Tibial nerve (tissue), 4 donors: ENCODE results near the gene CRELD1. TPM values are rescaled to one million over a fixed set of nuclear protein-coding genes. Genes with fewer than 3 reads are reported as not detected.

ENCODE experiments used
- DNase-seq, 2 donors: peaks; one replicate each; pipeline ENCODE4 v3.0.0-alpha.2; 2019; ENCODE audit warnings: low spot score in 2 of 2
- H3K27ac ChIP-seq, 4 donors: fragments of 200-600 bp; sonication (generic) in 3 of 4; one replicate each; pipeline ENCODE4 v1.5.1; 2017 to 2019; ENCODE audit warnings: mild to moderate bottlenecking in 1 of 4
- H3K27me3 ChIP-seq, 2 donors: fragments of 200-600 bp; sonication (generic) in 1 of 2; one replicate each; pipeline versions ENCODE4 v1.5.1 to v1.6.0; 2017 to 2019
- H3K36me3 ChIP-seq, 3 donors: fragments of 200-600 bp; sonication (generic); one replicate each; pipeline ENCODE4 v1.5.1; 2018 to 2019
- H3K4me1 ChIP-seq, 4 donors: fragments of 200-600 bp; sonication (generic) in 3 of 4; one replicate each; pipeline ENCODE4 v1.5.1; 2017 to 2019
- H3K4me3 ChIP-seq, 4 donors: fragments of 200-600 bp; sonication (generic) in 3 of 4; one replicate each; pipeline ENCODE4 v1.5.1; 2017 to 2019; ENCODE audit warnings: mild to moderate bottlenecking in 1 of 4, moderate library complexity in 1 of 4
- H3K9me3 ChIP-seq, 4 donors: fragments of 200-600 bp; sonication (generic) in 3 of 4; one replicate each; pipeline ENCODE4 v1.5.1; 2017 to 2019
- CTCF ChIP-seq, 5 experiments: fragments of 200-600 bp in 3 of 5; fragments of 450-650 bp in 2 of 5; sonication (generic) in 3 of 5; IDR thresholded peaks; one replicate each; pipeline ENCODE4 v1.5.1; 2016 to 2019; ENCODE audit warnings: antibody characterized with exemption in 5 of 5, mild to moderate bottlenecking in 3 of 5, moderate library complexity in 2 of 5
- EP300 ChIP-seq, 2 donors: sonication (generic); formaldehyde crosslinking; IDR thresholded peaks; one replicate each; pipeline ENCODE4 v1.6.1; 2017; ENCODE audit warnings: antibody characterized with exemption in 2 of 2, mild to moderate bottlenecking in 1 of 2
- POLR2A ChIP-seq, 2 donors: fragments of 450-650 bp; IDR thresholded peaks; one replicate each; pipeline ENCODE4 v1.6.1; 2017; ENCODE audit warnings: antibody characterized with exemption in 2 of 2, mild to moderate bottlenecking in 2 of 2, moderate library complexity in 2 of 2
- WGBS, 2 donors: methylation state at CpG; one replicate each; pipeline ENCODE4 v1.1.5; 2018; 5-methylcytosine and 5-hydroxymethylcytosine counted together
- total RNA-seq, 4 donors: library from RNA; depleted of rRNA; stranded (reverse); fragments of >200 nt; gene quantifications; one replicate each; pipeline ENCODE4 v1.1.0, GENCODE V29; 2016

CRELD1 gene
- total RNA-seq, 4 donors from 2014 or later = 18.2 to 54.9 (median 27.5) TPM

DNA sequence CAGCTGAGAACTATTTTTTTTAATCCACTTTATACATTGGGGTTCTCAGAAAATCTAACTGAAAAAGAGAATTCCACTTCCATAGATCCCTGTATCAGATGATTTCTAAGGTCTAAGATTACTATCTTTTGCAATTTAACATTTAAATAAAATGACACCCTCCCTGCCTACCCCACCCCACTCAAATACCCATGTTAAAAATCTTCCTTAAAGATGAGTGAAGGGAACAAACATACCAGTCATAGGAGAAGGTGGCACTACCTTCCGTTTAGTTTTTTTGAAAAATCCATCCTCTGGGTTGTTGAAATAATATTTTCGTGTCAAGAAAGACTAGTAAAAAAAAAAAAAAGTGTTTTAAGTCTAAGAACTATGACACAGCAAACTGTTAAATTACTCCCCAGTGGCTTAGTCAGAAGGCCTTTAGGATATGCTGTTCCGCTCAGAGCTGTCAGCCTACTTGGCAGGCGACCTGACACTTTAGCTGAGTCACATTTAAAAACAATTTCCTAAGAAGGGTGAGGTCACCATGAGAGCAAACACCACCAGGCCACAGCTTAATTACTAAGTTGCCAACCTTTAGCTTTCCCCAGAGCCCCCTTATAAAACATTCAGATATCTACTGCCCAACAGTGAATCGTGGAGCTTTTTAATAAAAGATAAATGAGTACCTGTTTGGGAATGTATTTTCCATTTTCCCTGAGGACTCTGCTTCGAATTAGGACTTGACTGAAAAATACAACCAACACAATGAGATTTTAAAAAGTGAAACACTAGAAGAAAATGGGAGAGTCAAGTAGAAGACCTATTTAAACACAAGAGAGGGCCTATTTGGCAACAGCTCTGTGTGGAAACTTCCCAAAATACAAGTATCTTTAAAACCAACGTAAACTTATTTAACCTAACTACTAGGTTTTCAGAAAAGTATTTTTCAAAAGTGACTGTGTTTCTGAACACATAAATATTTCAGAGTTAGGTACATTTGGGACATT lies 43.4 kb downstream of the CRELD1 start:
- H3K36me3 ChIP-seq = peaks cover 2 to 76% (median 18%) of the 10 kb centered on the region in 3 donors
- H3K9me3 ChIP-seq = no peaks in the 10 kb centered on the region
- H3K27ac ChIP-seq = peak overlapping the region; percentile 23 to 73 (median 56)
- H3K4me1 ChIP-seq = peaks cover 0 to 18% (median 4%) of the 10 kb centered on the region in 4 donors
- TF ChIP-seq EP300 (IDR thresholded peaks at IDR 0.05) (peak; percentile 51 to 87), CTCF (IDR thresholded peaks at IDR 0.05) (no peak)
- H3K4me3 ChIP-seq = no peak overlapping the region
- peak; percentile 47 to 79 for DNase-seq
- no peaks in the 10 kb centered on the region for H3K27me3 ChIP-seq
- WGBS, 2 donors = 41 to 49% methylated on average over 7 of the region's 7 CpGs

- 81 to 82% methylated on average over 8 of the region's 8 CpGs for WGBS, 2 donors
- Histone ChIP-seq H3K9me3 (no peaks in the 10 kb centered on the region), H3K27ac (no peak overlapping the region), H3K4me3 (no peak overlapping the region), H3K27me3 (no peaks in the 10 kb centered on the region), H3K36me3 (peaks cover 0 to 72% (median 5%) of the 10 kb centered on the region in 3 donors), H3K4me1 (peaks cover 0 to 22% (median 4%) of the 10 kb centered on the region in 4 donors)
- TF ChIP-seq CTCF (IDR thresholded peaks at IDR 0.05) = no peak
- no peak for TF ChIP-seq POLR2A (IDR thresholded peaks at IDR 0.05)
- no peak for TF ChIP-seq EP300 (IDR thresholded peaks at IDR 0.05)
- DNase-seq = no peak
Observed at GRCh38 chr3:9978710-9979305, 45.2 kb downstream of the CRELD1 start.

DNA sequence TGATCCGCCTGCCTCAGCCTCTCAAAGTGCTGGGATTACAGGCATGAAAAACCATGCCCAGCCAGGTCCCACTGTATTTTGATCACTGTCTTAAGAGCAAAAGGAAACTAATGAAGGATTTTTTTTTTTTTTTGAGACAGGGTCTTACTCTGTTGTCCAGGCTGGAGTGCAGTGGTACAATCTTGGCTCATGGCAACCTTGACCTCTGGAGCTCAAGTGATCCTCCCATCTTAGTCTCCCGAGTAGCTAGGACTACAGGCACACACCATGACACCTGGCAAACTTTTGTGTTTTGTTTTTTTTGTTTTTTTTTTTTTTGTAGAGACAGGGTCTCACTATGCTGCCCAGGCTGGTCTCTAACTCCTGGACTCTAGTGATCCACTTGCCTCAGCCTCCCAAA lies 46.6 kb downstream of the CRELD1 start:
- H3K27me3 ChIP-seq = no peaks in the 10 kb centered on the region
- no peak overlapping the region for H3K4me3 ChIP-seq
- DNase-seq = no peak
- TF ChIP-seq EP300 (IDR thresholded peaks at IDR 0.05) = no peak
- no peak for TF ChIP-seq CTCF (IDR thresholded peaks at IDR 0.05)
- no peak for TF ChIP-seq POLR2A (IDR thresholded peaks at IDR 0.05)
- H3K27ac ChIP-seq = no peak overlapping the region
- H3K4me1 ChIP-seq = peaks cover 0 to 31% (median 6%) of the 10 kb centered on the region in 4 donors
- H3K36me3 ChIP-seq = peaks cover 0 to 66% (median 0%) of the 10 kb centered on the region in 3 donors
- no peaks in the 10 kb centered on the region for H3K9me3 ChIP-seq
- WGBS, 2 donors = 85 to 94% methylated on average over 2 of the region's 2 CpGs

- 0 to 1% methylated on average over 17 of the region's 17 CpGs for WGBS, 2 donors
- Histone ChIP-seq H3K27me3 (no peaks in the 10 kb centered on the region), H3K9me3 (no peaks in the 10 kb centered on the region), H3K4me3 (peak overlapping the region; percentile 67 to 96 (median 82)), H3K4me1 (peaks cover 3 to 36% (median 18%) of the 10 kb centered on the region in 4 donors), H3K36me3 (peaks cover 0 to 27% (median 0%) of the 10 kb centered on the region in 3 donors), H3K27ac (peak overlapping the region in 3 of 4 donors; percentile 65 to 89 (median 88))
- no peak for DNase-seq
- TF ChIP-seq POLR2A (IDR thresholded peaks at IDR 0.05) = no peak
- TF ChIP-seq EP300 (IDR thresholded peaks at IDR 0.05) = no peak
- TF ChIP-seq CTCF (IDR thresholded peaks at IDR 0.05) = no peak
Observed at GRCh38 chr3:9986230-9986725, 52.6 kb downstream of the CRELD1 start.
